Ishikawa (cell line): ENCODE results near the gene MRRF.

Experiments
- CREB1 ChIP-seq: IDR thresholded peaks from 2 replicates; pipeline ENCODE4 v1.6.1; 2012; ENCODE audit warnings: low read depth
- EGR1 ChIP-seq: IDR thresholded peaks from 2 replicates; pipeline ENCODE4 v1.6.1; 2012
- EP300 ChIP-seq: IDR thresholded peaks from 2 replicates; pipeline ENCODE4 v1.6.1; 2012; ENCODE audit warnings: borderline replicate concordance
- FOXM1 ChIP-seq: IDR thresholded peaks from 2 replicates; pipeline ENCODE4 v1.6.1; 2012; ENCODE audit warnings: low read depth, borderline replicate concordance
- MAX ChIP-seq: IDR thresholded peaks from 2 replicates; pipeline ENCODE4 v1.6.1; 2012
- RAD21 ChIP-seq: IDR thresholded peaks from 2 replicates; pipeline ENCODE4 v1.6.1; 2012; ENCODE audit warnings: low read depth
- TAF1 ChIP-seq: IDR thresholded peaks from 2 replicates; pipeline ENCODE4 v1.6.1; 2012; ENCODE audit warnings: low read depth, mild to moderate bottlenecking
- TCF12 ChIP-seq: IDR thresholded peaks from 2 replicates; pipeline ENCODE4 v1.6.1; 2012; ENCODE audit warnings: low read depth
- TEAD4 ChIP-seq: IDR thresholded peaks from 2 replicates; pipeline ENCODE4 v1.6.1; 2012
- USF1 ChIP-seq: IDR thresholded peaks from 2 replicates; pipeline ENCODE4 v1.6.1; 2012
- YY1 ChIP-seq: IDR thresholded peaks from 2 replicates; pipeline ENCODE4 v1.6.1; 2012; ENCODE audit warnings: low read depth

- TF ChIP-seq FOXM1: no peak
- TF ChIP-seq RAD21: no peak
- TF ChIP-seq EGR1: no peak
- TF ChIP-seq TEAD4: no peak
- TF ChIP-seq TAF1: no peak
- no peak for TF ChIP-seq TCF12
- TF ChIP-seq EP300: no peak
- no peak for TF ChIP-seq MAX
- TF ChIP-seq CREB1: no peak
- no peak for TF ChIP-seq USF1
- TF ChIP-seq YY1: no peak
Measured at GRCh38 chr9:122370303-122370702, 105.6 kb downstream of the MRRF start.
